ENCODE data around the gene SRCAP. TPM values are rescaled to one million over a fixed set of nuclear protein-coding genes. Genes with fewer than 3 reads are reported as not detected.

Gene SRCAP
- total and polyA plus RNA-seq, 2 donors from 2014 or later, result 1.6 to 71.9 TPM

GRCh38 chr16:30758988-30759491, 60.1 kb downstream of the SRCAP start:
- H3K27ac ChIP-seq (ENCODE audit: low read depth in 2 of 2, low read length in 2 of 2), result no peak overlapping the region
- H3K36me3 ChIP-seq (ENCODE audit: control insufficient read depth in 2 of 3, insufficient read depth in 3 of 3, low read length in 3 of 3), result peaks cover 4 to 18% (median 7%) of the 10 kb centered on the region in 3 donors
- no peaks in the 10 kb centered on the region for H3K9me3 ChIP-seq (ENCODE audit: control insufficient read depth in 2 of 3, insufficient read depth in 1 of 3, low read length in 3 of 3)
- no peak overlapping the region for H3K9ac ChIP-seq (ENCODE audit: low read length in 3 of 3)
- peaks cover 4 to 18% (median 8%) of the 10 kb centered on the region in 3 donors for H3K4me1 ChIP-seq (ENCODE audit: control insufficient read depth in 2 of 3, insufficient read depth in 2 of 3, low read depth in 1 of 3, low read length in 3 of 3)
- FAIRE-seq (no peak), DNase-seq (peak in 2 of 5 donors; percentile 26 to 56)
- TF ChIP-seq CTCF (IDR thresholded peaks at IDR 0.05; ENCODE audit: borderline replicate concordance, extremely low read depth, insufficient read depth), result no peak
- H3K4me3 ChIP-seq (ENCODE audit: low read length in 3 of 3), result no peak overlapping the region
- no peaks in the 10 kb centered on the region for H3K27me3 ChIP-seq (ENCODE audit: control insufficient read depth, insufficient read depth, low read length)
- intact Hi-C loops (cut with DNase I), result no loop called here

GRCh38 chr16:30760001-30760559, 61.1 kb downstream of the SRCAP start:
- DNase-seq, result peak in 2 of 5 donors; percentile 31 to 75
- peaks cover 4 to 18% (median 8%) of the 10 kb centered on the region in 3 donors for H3K4me1 ChIP-seq (ENCODE audit: control insufficient read depth in 2 of 3, insufficient read depth in 2 of 3, low read depth in 1 of 3, low read length in 3 of 3)
- intact Hi-C loops (cut with DNase I), result no loop called here
- no peak for FAIRE-seq
- no peak overlapping the region for H3K27ac ChIP-seq (ENCODE audit: low read depth in 2 of 2, low read length in 2 of 2)
- peaks cover 4 to 20% (median 18%) of the 10 kb centered on the region in 3 donors for H3K36me3 ChIP-seq (ENCODE audit: control insufficient read depth in 2 of 3, insufficient read depth in 3 of 3, low read length in 3 of 3)
- no peaks in the 10 kb centered on the region for H3K27me3 ChIP-seq (ENCODE audit: control insufficient read depth, insufficient read depth, low read length)
- no peak overlapping the region for H3K9ac ChIP-seq (ENCODE audit: low read length in 3 of 3)
- no peaks in the 10 kb centered on the region for H3K9me3 ChIP-seq (ENCODE audit: control insufficient read depth in 2 of 3, insufficient read depth in 1 of 3, low read length in 3 of 3)
- H3K4me3 ChIP-seq (ENCODE audit: low read length in 3 of 3), result no peak overlapping the region
- TF ChIP-seq CTCF (IDR thresholded peaks at IDR 0.05; ENCODE audit: borderline replicate concordance, extremely low read depth, insufficient read depth), result no peak

- Histone ChIP-seq H3K27me3 (ENCODE audit: control insufficient read depth, insufficient read depth, low read length) (no peaks in the 10 kb centered on the region), H3K9ac (ENCODE audit: low read length in 3 of 3) (peak overlapping the region in 1 of 3 donors; percentile 36), H3K9me3 (ENCODE audit: control insufficient read depth in 2 of 3, insufficient read depth in 1 of 3, low read length in 3 of 3) (no peaks in the 10 kb centered on the region), H3K4me3 (ENCODE audit: low read length in 3 of 3) (peak overlapping the region; percentile 40 to 94 (median 86)), H3K27ac (ENCODE audit: low read depth in 2 of 2, low read length in 2 of 2) (no peak overlapping the region), H3K36me3 (ENCODE audit: control insufficient read depth in 2 of 3, insufficient read depth in 3 of 3, low read length in 3 of 3) (peaks cover 7 to 27% (median 21%) of the 10 kb centered on the region in 3 donors), H3K4me1 (ENCODE audit: control insufficient read depth in 2 of 3, insufficient read depth in 2 of 3, low read depth in 1 of 3, low read length in 3 of 3) (peaks cover 4 to 18% (median 8%) of the 10 kb centered on the region in 3 donors)
- FAIRE-seq (no peak), DNase-seq (peak in 1 of 5 donors; percentile 77)
- intact Hi-C loops (cut with DNase I), result no loop called here
- TF ChIP-seq CTCF (IDR thresholded peaks at IDR 0.05; ENCODE audit: borderline replicate concordance, extremely low read depth, insufficient read depth), result no peak
Observed at GRCh38 chr16:30760577-30761426, 61.8 kb downstream of the SRCAP start.

All from kidney (tissue), 14 donors.